GM23338 (cell line): Measurements from ENCODE around the gene TERT. TPM values are rescaled to one million over a fixed set of nuclear protein-coding genes. Genes with fewer than 3 reads are reported as not detected.
"Not testable (repeated sequence)": the region's sequence is repeated elsewhere in the genome, so short reads cannot be mapped to it uniquely, and the experiment has no call there.

ENCODE experiments used
- ATAC-seq: fragments of 200-7000 bp; cut with Tn5 transposase; 3 replicates; pipeline ENCODE4 v1.9.1; 2020
- DNase-seq: peaks from one replicate; pipeline ENCODE4 v3.0.0-alpha.2; 2015; ENCODE audit warnings: low spot score
- H2AFZ ChIP-seq: fragments of 200-600 bp; sonication (generic); 2 replicates; pipeline ENCODE4 v1.8.0; 2016; ENCODE audit warnings: antibody characterized with exemption, mild to moderate bottlenecking, moderate library complexity
- H3F3A ChIP-seq: fragments of 200-600 bp; sonication (generic); replicated peaks from 2 replicates; pipeline ENCODE4 v1.8.0; 2017; ENCODE audit warnings: antibody characterized with exemption, mixed run types, low read depth
- H3K27ac ChIP-seq: fragments of 200-600 bp; sonication (generic); 2 replicates; pipeline ENCODE4 v1.6.1; 2016; ENCODE audit warnings: low read depth
- H3K27me3 ChIP-seq: fragments of 200-600 bp; sonication (generic); 2 replicates; pipeline ENCODE4 v1.8.0; 2016; ENCODE audit warnings: mild to moderate bottlenecking, mixed run types, moderate library complexity; ENCODE audit not compliant: insufficient read depth
- H3K36me3 ChIP-seq: fragments of 200-600 bp; sonication (generic); 2 replicates; pipeline ENCODE4 v1.8.0; 2016; ENCODE audit warnings: mild to moderate bottlenecking; ENCODE audit not compliant: insufficient read depth
- H3K4me1 ChIP-seq: fragments of 200-600 bp; sonication (generic); 2 replicates; pipeline ENCODE4 v1.8.0; 2016; ENCODE audit warnings: mild to moderate bottlenecking, moderate library complexity; ENCODE audit not compliant: insufficient read depth
- H3K4me2 ChIP-seq: fragments of 200-600 bp; sonication (generic); 2 replicates; pipeline ENCODE4 v1.7.1; 2017; ENCODE audit warnings: mixed run types
- H3K4me3 ChIP-seq: fragments of 200-600 bp; sonication (generic); 2 replicates; pipeline ENCODE4 v1.6.1; 2016; ENCODE audit warnings: mixed run types
- H3K79me2 ChIP-seq: fragments of 200-600 bp; sonication (generic); replicated peaks from 2 replicates; pipeline ENCODE4 v1.8.0; 2017; ENCODE audit warnings: mild to moderate bottlenecking; ENCODE audit not compliant: insufficient read depth
- H3K9me2 ChIP-seq: fragments of 200-600 bp; sonication (generic); 2 replicates; pipeline ENCODE4 v1.8.0; 2017; ENCODE audit not compliant: insufficient read depth
- H4K20me1 ChIP-seq: fragments of 200-600 bp; sonication (generic); replicated peaks from 2 replicates; pipeline ENCODE4 v1.8.0; 2017; ENCODE audit warnings: mild to moderate bottlenecking; ENCODE audit not compliant: insufficient read depth
- H3K27ac Mint-ChIP-seq: 2 replicates; pipeline ENCODE4 v1.8.0; 2020; ENCODE audit warnings: inconsistent platforms, mild to moderate bottlenecking, moderate library complexity, mixed read lengths
- H3K27me3 Mint-ChIP-seq: 3 replicates; pipeline ENCODE4 v1.8.0; 2022; ENCODE audit warnings: low read depth, mild to moderate bottlenecking, moderate library complexity, mixed read lengths, inconsistent platforms; ENCODE audit not compliant: insufficient read depth, poor library complexity
- H3K36me3 Mint-ChIP-seq: 3 replicates; pipeline ENCODE4 v1.8.0; 2021; ENCODE audit warnings: low read depth, mild to moderate bottlenecking, inconsistent platforms, moderate library complexity, mixed read lengths
- H3K4me1 Mint-ChIP-seq: 3 replicates; pipeline ENCODE4 v1.8.0; 2020; ENCODE audit warnings: mild to moderate bottlenecking, inconsistent platforms, mixed read lengths
- H3K4me3 Mint-ChIP-seq: 3 replicates; pipeline ENCODE4 v1.8.0; 2021; ENCODE audit warnings: moderate library complexity, mild to moderate bottlenecking, inconsistent platforms, mixed read lengths
- H3K9me3 Mint-ChIP-seq: 3 replicates; pipeline ENCODE4 v1.8.0; 2020; ENCODE audit warnings: moderate library complexity, mild to moderate bottlenecking, inconsistent platforms, mixed read lengths
- CREB1 ChIP-seq: fragments of 250-450 bp; sonication (Bioruptor Pico); IDR thresholded peaks from 2 replicates; pipeline ENCODE4 v1.5.0; 2020; ENCODE audit warnings: low read depth, mild to moderate bottlenecking, moderate library complexity
- EZH2 ChIP-seq: fragments of 200-600 bp; sonication (generic); IDR thresholded peaks from one replicate; pipeline ENCODE4 v1.8.0; 2017; ENCODE audit warnings: antibody characterized with exemption, mild to moderate bottlenecking, low read depth; ENCODE audit not compliant: unreplicated experiment
- EZH2phosphoT487 ChIP-seq: fragments of 200-600 bp; sonication (generic); IDR thresholded peaks from one replicate; pipeline ENCODE4 v1.8.1; 2018; ENCODE audit warnings: antibody characterized with exemption; ENCODE audit not compliant: unreplicated experiment
- NANOG ChIP-seq: IDR thresholded peaks from 2 replicates; pipeline ENCODE4 v1.6.1; 2016; ENCODE audit warnings: antibody characterized with exemption, borderline replicate concordance
- POLR2AphosphoS5 ChIP-seq: IDR thresholded peaks from 2 replicates; pipeline ENCODE4 v1.6.1; 2016; ENCODE audit warnings: antibody characterized with exemption, low read depth
- ZNF114 ChIP-seq: fragments of 250-450 bp; sonication (Bioruptor Pico); IDR thresholded peaks from 2 replicates; pipeline ENCODE4 v1.5.0; 2020; ENCODE audit warnings: mild to moderate bottlenecking, moderate library complexity
- ZNF331 ChIP-seq: fragments of 250-450 bp; sonication (Bioruptor Pico); IDR thresholded peaks from 2 replicates; pipeline ENCODE4 v1.5.0; 2020; ENCODE audit warnings: low read depth, mild to moderate bottlenecking, moderate library complexity
- ZNF462 ChIP-seq: fragments of 250-450 bp; sonication (Bioruptor Pico); IDR thresholded peaks from 2 replicates; pipeline ENCODE4 v1.5.0; 2020; ENCODE audit warnings: mild to moderate bottlenecking, moderate library complexity
- polyA plus RNA-seq: library from polyadenylated mRNA; unstranded; fragments of >200 nt; fragmentation: Nextera tagmentation; extraction: Ambion mirVana; gene quantifications from 2 replicates; pipeline ENCODE4 v1.2.1, GENCODE V29; 2016
- total RNA-seq: library from RNA; depleted of rRNA; stranded (reverse); fragments of >200 nt; shearing (Covaris generic); gene quantifications from 2 replicates; pipeline ENCODE4 v1.2.3, GENCODE V29; 2014
- TF ChIP-seq, protein P1 (sequence below): IDR thresholded peaks from one replicate; pipeline ENCODE4 v1.6.1; 2018; ENCODE audit warnings: antibody characterized with exemption; ENCODE audit not compliant: unreplicated experiment
- TF ChIP-seq, protein P2 (sequence below): IDR thresholded peaks from 2 replicates; pipeline ENCODE4 v1.6.1; 2016; ENCODE audit warnings: antibody characterized with exemption

The TERT gene
- total and polyA plus RNA-seq, 2 experiments from 2014 or later = 9.8 to 46.4 TPM

DNA sequence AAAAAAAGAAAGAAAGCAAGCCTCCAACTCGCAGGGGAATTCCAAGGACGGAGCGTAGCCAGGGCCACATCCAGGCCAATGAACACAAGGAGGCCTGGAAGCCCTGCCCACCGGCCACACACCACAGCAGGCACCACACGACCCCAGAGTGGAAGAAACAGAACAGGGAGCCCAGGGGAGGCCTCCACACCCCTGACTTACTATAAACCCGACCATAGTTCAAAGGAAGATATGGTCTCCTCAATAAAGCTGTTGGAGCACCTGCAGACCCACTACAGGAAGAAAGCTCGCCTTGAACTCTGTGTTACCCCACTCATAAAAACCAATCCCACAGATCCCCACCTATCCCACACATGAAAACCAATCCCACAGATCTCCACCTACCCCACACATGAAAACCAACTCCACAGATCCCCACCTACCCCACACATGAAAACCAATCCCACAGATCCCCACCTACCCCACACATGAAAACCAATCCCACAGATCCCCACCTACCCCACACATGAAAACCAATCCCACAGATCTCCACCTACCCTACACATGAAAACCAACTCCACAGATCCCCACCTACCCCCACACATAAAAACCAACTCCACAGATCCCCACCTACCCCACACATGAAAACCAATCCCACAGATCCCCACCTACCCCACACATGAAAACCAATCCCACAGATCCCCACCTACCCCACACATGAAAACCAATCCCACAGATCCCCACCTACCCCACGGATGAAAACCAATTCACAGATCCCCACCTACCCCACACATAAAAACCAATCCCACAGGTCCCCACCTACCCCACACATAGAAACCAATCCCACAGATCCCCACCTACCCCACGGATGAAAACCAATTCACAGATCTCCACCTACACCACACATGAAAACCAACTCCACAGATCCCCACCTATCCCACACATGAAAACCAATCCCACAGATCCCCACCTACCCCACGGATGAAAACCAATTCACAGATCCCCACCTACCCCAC lies 19.2 kb downstream of the TERT start:
- not testable (repeated sequence) for H4K20me1 ChIP-seq, H3K27ac Mint-ChIP-seq, H3K36me3 ChIP-seq, H3K27me3 Mint-ChIP-seq, DNase-seq, H3K4me1 Mint-ChIP-seq, ATAC-seq, H3K27ac ChIP-seq, H3K9me2 ChIP-seq, H3K4me3 ChIP-seq, H2AFZ ChIP-seq, H3F3A ChIP-seq, H3K27me3 ChIP-seq, H3K9me3 Mint-ChIP-seq, H3K4me2 ChIP-seq, H3K4me1 ChIP-seq, H3K4me3 Mint-ChIP-seq
- H3K79me2 ChIP-seq = peaks cover 17% of the 10 kb centered on the region
- H3K36me3 Mint-ChIP-seq = peaks cover 35% of the 10 kb centered on the region

DNA sequence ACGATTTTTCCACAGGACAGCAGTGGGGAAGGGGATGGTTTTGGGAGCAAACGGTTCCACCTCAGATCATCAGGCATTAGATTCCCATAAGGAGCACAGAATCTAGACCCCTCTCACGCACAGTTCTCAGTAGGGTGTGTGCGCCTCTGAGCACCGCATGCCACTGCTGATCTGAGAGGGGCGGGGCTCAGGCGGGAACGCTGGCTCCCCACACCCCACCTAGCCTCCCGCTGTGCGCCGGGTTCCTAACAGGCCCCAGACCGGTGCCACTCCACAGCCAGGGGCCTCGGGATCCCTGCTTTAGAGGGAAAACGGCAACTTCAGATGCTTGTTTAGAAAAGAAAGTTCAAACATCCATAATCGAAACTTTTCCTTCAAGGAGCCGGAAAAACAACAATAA lies 20.4 kb downstream of the TERT start:
- Histone ChIP-seq H3F3A (no peaks in the 10 kb centered on the region), H3K4me3 (no peak overlapping the region), H3K36me3 (peaks cover 5% of the 10 kb centered on the region; the same call in 1 of the 2 replicates), H3K9me2 (no peaks in the 10 kb centered on the region), H3K4me2 (no peak overlapping the region), H4K20me1 (no peaks in the 10 kb centered on the region), H3K27ac (no peak overlapping the region), H3K27me3 (no peaks in the 10 kb centered on the region), H3K79me2 (peaks cover 17% of the 10 kb centered on the region), H2AFZ (no peak overlapping the region), H3K4me1 (no peaks in the 10 kb centered on the region)
- DNase-seq (no peak), ATAC-seq (no peak)
- H3K4me1 Mint-ChIP-seq = no peaks in the 10 kb centered on the region
- H3K36me3 Mint-ChIP-seq = peaks cover 43% of the 10 kb centered on the region
- no peak overlapping the region for H3K4me3 Mint-ChIP-seq
- H3K27ac Mint-ChIP-seq = no peak overlapping the region
- no peaks in the 10 kb centered on the region for H3K9me3 Mint-ChIP-seq
- H3K27me3 Mint-ChIP-seq = peaks cover 5% of the 10 kb centered on the region
- TF ChIP-seq, protein P1, sequence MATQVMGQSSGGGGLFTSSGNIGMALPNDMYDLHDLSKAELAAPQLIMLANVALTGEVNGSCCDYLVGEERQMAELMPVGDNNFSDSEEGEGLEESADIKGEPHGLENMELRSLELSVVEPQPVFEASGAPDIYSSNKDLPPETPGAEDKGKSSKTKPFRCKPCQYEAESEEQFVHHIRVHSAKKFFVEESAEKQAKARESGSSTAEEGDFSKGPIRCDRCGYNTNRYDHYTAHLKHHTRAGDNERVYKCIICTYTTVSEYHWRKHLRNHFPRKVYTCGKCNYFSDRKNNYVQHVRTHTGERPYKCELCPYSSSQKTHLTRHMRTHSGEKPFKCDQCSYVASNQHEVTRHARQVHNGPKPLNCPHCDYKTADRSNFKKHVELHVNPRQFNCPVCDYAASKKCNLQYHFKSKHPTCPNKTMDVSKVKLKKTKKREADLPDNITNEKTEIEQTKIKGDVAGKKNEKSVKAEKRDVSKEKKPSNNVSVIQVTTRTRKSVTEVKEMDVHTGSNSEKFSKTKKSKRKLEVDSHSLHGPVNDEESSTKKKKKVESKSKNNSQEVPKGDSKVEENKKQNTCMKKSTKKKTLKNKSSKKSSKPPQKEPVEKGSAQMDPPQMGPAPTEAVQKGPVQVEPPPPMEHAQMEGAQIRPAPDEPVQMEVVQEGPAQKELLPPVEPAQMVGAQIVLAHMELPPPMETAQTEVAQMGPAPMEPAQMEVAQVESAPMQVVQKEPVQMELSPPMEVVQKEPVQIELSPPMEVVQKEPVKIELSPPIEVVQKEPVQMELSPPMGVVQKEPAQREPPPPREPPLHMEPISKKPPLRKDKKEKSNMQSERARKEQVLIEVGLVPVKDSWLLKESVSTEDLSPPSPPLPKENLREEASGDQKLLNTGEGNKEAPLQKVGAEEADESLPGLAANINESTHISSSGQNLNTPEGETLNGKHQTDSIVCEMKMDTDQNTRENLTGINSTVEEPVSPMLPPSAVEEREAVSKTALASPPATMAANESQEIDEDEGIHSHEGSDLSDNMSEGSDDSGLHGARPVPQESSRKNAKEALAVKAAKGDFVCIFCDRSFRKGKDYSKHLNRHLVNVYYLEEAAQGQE = no peak
- no peak for TF ChIP-seq NANOG
- TF ChIP-seq, protein P2, sequence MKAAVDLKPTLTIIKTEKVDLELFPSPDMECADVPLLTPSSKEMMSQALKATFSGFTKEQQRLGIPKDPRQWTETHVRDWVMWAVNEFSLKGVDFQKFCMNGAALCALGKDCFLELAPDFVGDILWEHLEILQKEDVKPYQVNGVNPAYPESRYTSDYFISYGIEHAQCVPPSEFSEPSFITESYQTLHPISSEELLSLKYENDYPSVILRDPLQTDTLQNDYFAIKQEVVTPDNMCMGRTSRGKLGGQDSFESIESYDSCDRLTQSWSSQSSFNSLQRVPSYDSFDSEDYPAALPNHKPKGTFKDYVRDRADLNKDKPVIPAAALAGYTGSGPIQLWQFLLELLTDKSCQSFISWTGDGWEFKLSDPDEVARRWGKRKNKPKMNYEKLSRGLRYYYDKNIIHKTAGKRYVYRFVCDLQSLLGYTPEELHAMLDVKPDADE = no peak
- TF ChIP-seq EZH2 = no peak
- TF ChIP-seq EZH2phosphoT487 = no peak
- no peak for TF ChIP-seq ZNF462
- no peak for TF ChIP-seq CREB1
- TF ChIP-seq ZNF114 (CRISPR knock-in tag) = no peak
- no peak for TF ChIP-seq ZNF331 (CRISPR knock-in tag)
- TF ChIP-seq POLR2AphosphoS5 = no peak
